Spleen (tissue), 7 donors: ENCODE results near the gene PRDM16.

Experiments used
- POLR2A ChIP-seq, 3 donors: fragments of 450-650 bp; IDR thresholded peaks; one replicate each; pipeline ENCODE4 v1.5.1; 2017; ENCODE audit warnings: antibody characterized with exemption in 3 of 3, mild to moderate bottlenecking in 1 of 3
- TF ChIP-seq, protein P1 (sequence below), 11 experiments: fragments of 200-600 bp in 7 of 11; fragments of 450-650 bp in 4 of 11; sonication (generic) in 4 of 11; IDR thresholded peaks in 8 of 11; conservative IDR thresholded peaks in 3 of 11; 1 replicate in 7 of 11; 2 replicates in 4 of 11; pipeline versions ENCODE4 v1.4.0 to v1.8.0; 2016 to 2021; ENCODE audit warnings: antibody characterized with exemption in 11 of 11, inconsistent platforms in 4 of 11, mild to moderate bottlenecking in 1 of 11
- donor health status: DM: no; HTN: no; CAD: no; lungs with moderate emphysema.
- donor health status: DM: no; HTN: no; CAD: no.
- donor health status: DM: no; HTN: no; CAD: no.

DNA sequence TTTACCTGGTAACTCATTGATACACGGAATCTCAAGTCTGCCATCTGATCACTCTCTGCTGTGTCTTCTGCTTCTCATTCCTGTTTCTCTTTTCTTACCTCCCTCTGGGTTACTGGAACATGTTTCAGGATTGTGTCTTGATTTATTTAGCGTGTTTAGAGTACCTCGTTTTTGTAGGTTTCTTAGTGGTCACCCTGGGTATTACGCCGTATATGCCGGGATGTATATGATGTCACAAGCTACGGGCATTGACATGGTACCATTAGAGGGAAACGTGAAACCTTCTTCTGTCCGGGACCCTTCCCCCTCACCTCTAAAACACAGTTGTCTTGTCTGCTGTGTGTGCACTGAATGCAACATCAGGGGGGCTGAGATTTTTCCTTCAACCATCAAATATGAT is 45.0 kb upstream of the PRDM16 start:
- no peak for TF ChIP-seq POLR2A (IDR thresholded peaks at IDR 0.05)
- TF ChIP-seq, protein P1, sequence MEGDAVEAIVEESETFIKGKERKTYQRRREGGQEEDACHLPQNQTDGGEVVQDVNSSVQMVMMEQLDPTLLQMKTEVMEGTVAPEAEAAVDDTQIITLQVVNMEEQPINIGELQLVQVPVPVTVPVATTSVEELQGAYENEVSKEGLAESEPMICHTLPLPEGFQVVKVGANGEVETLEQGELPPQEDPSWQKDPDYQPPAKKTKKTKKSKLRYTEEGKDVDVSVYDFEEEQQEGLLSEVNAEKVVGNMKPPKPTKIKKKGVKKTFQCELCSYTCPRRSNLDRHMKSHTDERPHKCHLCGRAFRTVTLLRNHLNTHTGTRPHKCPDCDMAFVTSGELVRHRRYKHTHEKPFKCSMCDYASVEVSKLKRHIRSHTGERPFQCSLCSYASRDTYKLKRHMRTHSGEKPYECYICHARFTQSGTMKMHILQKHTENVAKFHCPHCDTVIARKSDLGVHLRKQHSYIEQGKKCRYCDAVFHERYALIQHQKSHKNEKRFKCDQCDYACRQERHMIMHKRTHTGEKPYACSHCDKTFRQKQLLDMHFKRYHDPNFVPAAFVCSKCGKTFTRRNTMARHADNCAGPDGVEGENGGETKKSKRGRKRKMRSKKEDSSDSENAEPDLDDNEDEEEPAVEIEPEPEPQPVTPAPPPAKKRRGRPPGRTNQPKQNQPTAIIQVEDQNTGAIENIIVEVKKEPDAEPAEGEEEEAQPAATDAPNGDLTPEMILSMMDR (IDR thresholded peaks at IDR 0.05 in 8 of 11, conservative IDR thresholded peaks at IDR 0.05 in 3 of 11), result peak in 1 of 11 experiments; percentile 13
